Erythroblast (primary cell): Measurements from ENCODE around the gene PXMP4.

Source experiments
- GATA1 ChIP-seq: IDR thresholded peaks from 2 replicates; pipeline ENCODE4 v1.6.1; 2011; ENCODE audit warnings: low read depth, mild to moderate bottlenecking, control low read depth, low read length, moderate library complexity
- POLR2A ChIP-seq: IDR thresholded peaks from 2 replicates; pipeline ENCODE4 v1.6.1; 2011; ENCODE audit warnings: mild to moderate bottlenecking, low read length

- TF ChIP-seq POLR2A: no peak
- no peak for TF ChIP-seq GATA1
Measured at GRCh38 chr20:33727806-33728205, 7.7 kb upstream of the PXMP4 start.
